Transverse colon (tissue), 4 donors: ENCODE results near the gene OLIG2.

Experiments used
- CTCF ChIP-seq, 5 experiments: fragments of 200-600 bp in 3 of 5; fragments of 450-650 bp in 2 of 5; sonication (generic) in 3 of 5; IDR thresholded peaks; 1 replicate in 2 of 5; 2 replicates in 3 of 5; pipeline ENCODE4 v1.5.1; 2016 to 2017; ENCODE audit warnings: antibody characterized with exemption in 5 of 5, inconsistent platforms in 3 of 5, mild to moderate bottlenecking in 2 of 5, moderate library complexity in 1 of 5
- POLR2A ChIP-seq: fragments of 450-650 bp; IDR thresholded peaks from one replicate; pipeline ENCODE4 v1.6.1; 2016; ENCODE audit warnings: antibody characterized with exemption, mild to moderate bottlenecking, moderate library complexity
- POLR2AphosphoS5 ChIP-seq, 3 donors: sonication (generic); formaldehyde crosslinking; IDR thresholded peaks; one replicate each; pipeline ENCODE4 v1.6.1; 2016; ENCODE audit warnings: antibody characterized with exemption in 3 of 3

- TF ChIP-seq CTCF (IDR thresholded peaks at IDR 0.05) (no peak), POLR2A (no peak), POLR2AphosphoS5 (IDR thresholded peaks at IDR 0.05) (no peak)
Measured at GRCh38 chr21:33075596-33076195, 50.0 kb downstream of the OLIG2 start.
